Cortex of kidney (tissue), 1 donor: ENCODE measurements around the gene LRRC31.

Experiments
- DNase-seq: peaks from one replicate; lab custom pipeline; 2025; lab: John Stamatoyannopoulos, UW

Gene LRRC31

DNA sequence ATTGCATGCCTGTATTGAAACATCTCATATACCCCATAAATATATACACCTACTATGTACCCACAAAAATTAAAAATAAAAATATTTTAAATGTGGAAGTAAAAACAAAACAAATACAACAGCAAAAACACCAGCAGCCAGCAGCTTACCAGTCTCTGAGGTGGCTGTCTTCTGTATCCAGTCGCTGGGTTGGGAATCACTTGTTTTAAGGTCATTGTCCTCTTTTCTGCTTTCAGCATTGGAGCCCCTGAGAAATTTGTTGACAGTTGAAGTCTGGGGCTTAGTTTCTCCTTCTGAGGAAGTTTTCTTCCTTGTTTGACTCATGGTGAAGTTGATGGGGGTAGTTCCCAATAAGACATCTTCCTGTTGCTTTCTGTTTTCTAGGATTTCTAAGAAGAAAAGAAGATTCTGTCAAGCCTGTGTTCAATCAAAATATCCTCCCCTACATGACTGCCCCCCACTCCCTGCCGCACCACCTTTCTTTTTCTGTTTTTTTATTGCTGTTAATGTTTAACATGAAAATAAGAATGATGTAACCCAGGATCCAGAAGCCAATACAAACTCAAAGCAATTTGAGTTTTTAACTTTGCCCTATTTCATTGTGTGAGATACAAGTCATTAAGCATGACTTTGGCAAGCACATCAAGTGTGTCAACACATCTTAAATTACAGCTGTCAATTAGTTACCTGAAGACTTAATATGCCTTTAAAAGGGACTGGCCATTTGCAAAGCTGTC is at the start of gene LRRC31:
LRRC31 (minus strand) TSS at position 452 of the 737 bp plus-strand sequence; CDS start at position 324, 128 bp downstream.
- no peak for DNase-seq

DNA sequence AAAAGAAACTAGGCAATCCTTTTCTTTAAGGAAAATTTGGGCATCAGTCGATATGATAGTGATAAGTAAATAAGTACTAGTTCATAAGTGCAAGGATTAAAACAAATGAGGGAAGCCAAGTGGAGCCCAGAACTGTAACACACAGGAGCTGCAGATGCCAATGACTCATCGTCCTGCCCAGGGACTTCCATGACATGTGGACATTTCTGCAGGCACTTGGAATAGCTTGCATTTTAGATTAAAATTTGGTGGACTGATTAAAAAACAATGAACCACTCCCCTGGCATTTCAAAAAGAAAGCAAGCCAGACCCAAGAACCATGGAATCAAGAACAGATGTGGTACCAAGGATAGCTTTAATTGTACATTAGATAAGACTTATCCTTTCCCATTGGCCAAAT is 44.6 kb upstream of the LRRC31 start:
- no peak for DNase-seq

GRCh38 chr3:169913323-169913722 is 43.6 kb upstream of the LRRC31 start:
- DNase-seq, result no peak

DNA sequence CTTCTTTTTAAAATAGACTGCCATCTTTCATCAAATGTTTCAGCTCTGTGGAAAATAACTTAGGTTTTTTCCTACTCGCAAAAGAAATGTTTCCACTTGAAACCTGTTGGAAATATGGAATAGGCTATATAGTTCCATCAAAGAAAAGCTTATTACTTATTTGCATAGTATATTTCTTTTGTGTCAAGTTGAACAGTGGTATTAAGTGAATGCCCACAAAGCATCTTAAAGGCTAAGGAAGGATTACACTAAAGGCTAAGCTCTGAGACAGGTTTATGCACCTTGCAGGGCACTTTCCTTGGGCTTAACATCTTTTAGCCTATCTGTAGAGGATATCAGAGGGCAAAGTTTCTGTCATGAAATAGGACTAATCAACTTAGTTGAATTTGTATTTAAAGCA is 41.5 kb upstream of the LRRC31 start, which contains the start of gene SAMD7:
SAMD7 (plus strand) TSS at position 301 of the 400 bp plus-strand sequence. CDS start 7,927 bp downstream, outside the sequence.
- no peak for DNase-seq

DNA sequence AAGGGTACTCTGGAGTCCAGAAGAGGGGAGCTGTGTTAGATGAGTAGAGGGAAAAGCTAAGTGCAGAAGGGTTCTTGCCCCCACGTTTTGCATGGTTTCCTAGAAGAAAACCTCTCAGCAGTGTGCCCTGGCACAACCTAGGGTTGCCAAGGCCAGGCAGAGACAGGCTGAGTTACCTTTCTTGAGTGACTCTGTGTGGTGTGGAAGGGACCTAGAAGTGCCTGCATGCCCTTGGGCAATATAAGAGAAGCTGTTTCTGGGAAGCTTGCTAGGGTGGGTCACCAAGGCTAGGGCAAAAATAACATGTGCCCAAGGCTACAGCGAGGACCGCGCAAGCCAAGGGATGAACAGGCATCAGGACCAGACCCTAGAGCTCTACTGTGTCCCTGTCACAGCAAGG is 38.2 kb upstream of the LRRC31 start:
- no peak for DNase-seq

GRCh38 chr3:169907476-169907875 is 37.7 kb upstream of the LRRC31 start:
- no peak for DNase-seq

GRCh38 chr3:169905404-169905803 is 35.7 kb upstream of the LRRC31 start:
- DNase-seq, result no peak

- no peak for DNase-seq
Measured at GRCh38 chr3:169901453-169901852, 31.7 kb upstream of the LRRC31 start.

DNA sequence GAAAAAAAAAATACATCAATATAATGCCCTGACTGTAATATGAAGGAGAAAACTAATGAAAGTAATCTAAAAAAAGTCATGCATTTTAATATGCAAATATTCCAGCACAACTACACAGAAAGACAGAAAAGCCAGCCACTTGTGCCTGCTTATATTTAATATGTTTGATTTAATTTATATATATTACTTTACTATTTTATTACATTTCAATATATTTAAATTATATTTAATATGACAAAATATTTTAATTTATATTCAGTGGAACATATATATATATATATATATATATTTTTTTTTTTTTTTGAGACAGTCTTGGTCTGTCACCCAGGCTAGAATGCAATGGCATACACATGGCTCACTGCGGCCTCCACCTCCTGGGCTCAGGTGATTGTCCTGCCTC is 27.5 kb upstream of the LRRC31 start:
- DNase-seq, result no peak

DNA sequence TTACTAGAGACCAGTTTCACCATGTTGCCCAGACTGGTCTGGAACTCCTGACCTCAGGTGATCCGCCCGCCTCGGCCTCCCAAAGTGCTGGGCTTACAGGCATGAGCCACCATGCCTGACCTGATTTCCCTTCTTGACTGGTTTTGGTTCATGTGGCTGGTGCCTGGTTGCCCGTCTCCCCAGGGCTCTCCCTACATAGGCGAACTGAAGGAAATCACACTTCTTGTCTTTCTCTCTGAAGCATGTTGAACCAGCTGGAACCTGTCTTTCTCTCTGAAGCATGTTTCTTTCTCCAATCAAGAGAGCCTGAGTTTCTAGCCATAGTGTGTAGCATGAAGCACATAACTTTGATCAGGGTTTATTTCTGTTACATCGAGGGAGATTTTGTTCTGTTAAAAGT is 25.3 kb upstream of the LRRC31 start:
- no peak for DNase-seq

- DNase-seq, result no peak
Measured at GRCh38 chr3:169894110-169894509, 24.4 kb upstream of the LRRC31 start.

DNA sequence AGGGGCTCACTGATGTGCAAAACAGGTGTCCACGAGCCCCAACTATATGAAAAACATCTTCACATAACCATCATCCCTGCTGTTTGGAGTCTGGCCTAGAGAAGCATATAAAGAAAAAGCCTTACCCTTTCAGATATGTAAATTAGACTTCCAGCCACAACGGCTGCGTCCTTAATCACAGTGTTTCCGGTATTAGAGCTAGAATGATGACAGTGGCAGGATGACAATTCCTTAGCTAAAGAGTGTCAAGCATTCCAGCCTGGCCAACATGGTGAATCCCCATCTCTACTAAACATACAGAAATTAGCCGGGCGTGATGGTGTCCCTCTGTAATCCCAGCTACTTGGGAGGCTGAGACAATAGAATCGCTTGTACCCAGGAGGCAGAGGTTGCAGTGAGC is 22.2 kb upstream of the LRRC31 start:
- DNase-seq, result no peak

GRCh38 chr3:169886671-169887070 is 16.9 kb upstream of the LRRC31 start:
- no peak for DNase-seq

- no peak for DNase-seq
Measured at GRCh38 chr3:169880576-169881250, 11.0 kb upstream of the LRRC31 start.

DNA sequence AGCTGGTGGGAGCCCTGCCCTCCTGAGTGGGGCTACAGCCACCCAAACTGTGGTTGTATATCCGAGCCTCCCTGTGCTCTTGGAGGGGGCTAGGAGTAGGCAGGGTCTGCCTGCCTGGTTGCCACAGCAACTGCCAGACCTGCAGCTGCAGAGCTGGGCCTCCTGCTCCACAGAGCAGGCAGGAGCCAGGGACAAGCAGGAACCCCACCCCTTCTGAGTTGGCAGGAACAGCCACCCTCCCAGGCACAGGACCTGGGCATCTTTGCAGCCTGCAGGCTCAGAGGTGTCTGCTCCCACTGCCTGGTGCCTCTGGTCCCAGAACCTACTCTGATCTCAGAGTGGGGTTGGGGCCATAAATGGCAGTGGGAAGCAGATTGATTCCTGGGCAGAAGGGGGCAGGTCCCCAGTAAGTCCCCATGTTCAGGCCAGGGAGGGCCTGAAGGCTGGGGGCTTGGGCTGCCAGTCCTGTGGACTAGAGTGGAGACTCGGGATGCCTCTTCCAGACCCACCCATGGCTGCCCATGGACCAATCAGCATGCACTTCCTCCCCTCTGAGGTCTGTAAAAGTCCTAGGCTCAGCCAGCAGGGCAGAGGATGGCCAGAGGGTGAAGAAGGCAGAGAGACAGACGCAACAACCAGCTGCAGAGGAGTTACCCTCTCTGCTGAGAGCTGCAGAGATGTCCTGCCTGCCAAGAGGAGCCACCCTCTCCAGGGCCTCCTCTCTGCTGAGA is 10.3 kb upstream of the LRRC31 start:
- no peak for DNase-seq

DNA sequence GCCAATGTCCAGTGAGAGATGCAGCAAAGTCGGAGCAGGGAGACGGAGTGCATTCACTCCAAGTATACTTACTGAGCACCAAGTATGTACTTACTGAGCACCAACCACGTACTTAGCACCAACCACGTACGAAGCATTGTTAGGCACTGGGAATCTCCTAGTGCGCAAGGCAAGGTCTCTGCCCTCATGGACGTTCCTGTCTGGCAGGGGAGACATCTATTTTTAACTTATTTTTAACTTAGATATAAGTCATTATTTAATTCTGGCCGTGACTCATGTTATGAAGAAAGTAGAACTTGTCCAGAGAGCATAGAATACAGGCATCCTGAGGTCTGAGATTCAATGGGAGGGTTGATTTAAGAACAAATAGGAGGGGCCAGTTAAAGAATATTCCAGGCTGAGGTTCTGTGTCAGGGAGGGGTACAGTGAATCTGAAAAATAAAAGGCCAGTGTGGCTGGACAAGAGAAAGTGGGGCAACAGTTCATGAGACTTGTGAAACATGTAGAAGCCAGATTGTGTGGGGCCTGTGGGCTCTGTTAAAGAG is 9.3 kb upstream of the LRRC31 start:
- DNase-seq, result no peak

- DNase-seq, result no peak
Measured at GRCh38 chr3:169871129-169871886, 1.6 kb upstream of the LRRC31 start.

GRCh38 chr3:169868369-169868768 is 1.4 kb downstream of the LRRC31 start:
- DNase-seq, result no peak

DNA sequence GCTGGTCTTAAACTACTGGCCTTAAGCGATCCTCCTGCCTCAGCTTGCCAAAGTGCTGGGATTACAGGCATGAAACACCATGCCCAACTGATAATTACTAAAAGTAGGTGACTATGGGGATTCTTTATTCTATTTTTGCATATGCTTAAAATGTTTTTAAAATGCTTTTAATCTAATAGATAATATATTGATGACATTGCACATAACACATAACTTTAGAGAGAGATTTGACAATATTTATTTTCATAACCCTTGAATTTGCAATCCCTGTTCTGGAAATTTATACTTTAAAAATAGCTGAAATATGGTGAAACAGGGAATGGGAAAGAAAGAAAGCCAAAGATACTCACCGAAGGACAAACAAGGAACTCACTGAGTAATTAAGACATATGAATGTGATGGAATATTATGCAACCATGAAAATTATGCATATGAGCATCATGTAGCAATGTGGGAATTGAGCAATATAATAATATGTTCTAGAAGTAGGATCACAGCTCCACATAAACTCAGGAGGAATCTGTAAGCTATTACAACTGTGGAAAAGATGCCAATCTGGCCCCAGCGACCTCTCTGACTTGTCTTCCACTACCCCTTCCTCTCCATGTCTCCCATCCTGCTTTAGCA is 2.0 kb downstream of the LRRC31 start:
- no peak for DNase-seq

DNA sequence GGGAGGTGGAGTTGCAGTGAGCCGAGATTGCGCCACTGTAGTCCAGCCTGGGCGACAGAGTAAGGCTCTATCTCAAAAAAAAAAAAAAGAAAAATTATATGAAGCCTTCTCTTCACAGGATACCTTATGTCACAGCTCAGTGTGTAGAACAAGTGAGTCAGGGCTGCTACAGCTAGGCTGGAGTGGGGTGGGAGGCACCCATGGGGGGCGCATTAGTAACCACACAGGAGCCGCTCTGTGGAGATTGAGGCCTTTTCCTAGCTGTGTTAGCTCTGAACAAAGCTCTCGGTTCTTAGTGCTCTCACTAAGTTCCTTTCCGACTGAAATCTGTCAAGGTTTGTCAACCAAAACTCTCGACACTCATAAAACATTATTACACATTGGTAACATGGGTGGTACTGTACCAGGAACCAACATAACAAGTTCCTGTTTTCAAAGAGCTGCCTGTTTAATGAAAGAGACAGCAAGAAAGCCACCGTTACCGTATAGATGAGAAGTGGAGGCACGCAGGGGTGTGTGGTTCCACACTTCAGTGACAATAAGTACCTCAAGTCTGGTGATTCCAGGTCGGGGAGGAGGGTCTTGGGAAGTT is 4.5 kb downstream of the LRRC31 start:
- no peak for DNase-seq

- DNase-seq, result no peak
Measured at GRCh38 chr3:169864270-169864669, 5.5 kb downstream of the LRRC31 start.
